ENCODE data around the gene GSC2. TPM values are rescaled to one million over a fixed set of nuclear protein-coding genes. Genes with fewer than 3 reads are reported as not detected.

Gene GSC2
- total and polyA plus RNA-seq, 9 of the 15 experiments (the other 6 are each of a cell fraction or from before 2014, with no cell fraction given): not detected

DNA sequence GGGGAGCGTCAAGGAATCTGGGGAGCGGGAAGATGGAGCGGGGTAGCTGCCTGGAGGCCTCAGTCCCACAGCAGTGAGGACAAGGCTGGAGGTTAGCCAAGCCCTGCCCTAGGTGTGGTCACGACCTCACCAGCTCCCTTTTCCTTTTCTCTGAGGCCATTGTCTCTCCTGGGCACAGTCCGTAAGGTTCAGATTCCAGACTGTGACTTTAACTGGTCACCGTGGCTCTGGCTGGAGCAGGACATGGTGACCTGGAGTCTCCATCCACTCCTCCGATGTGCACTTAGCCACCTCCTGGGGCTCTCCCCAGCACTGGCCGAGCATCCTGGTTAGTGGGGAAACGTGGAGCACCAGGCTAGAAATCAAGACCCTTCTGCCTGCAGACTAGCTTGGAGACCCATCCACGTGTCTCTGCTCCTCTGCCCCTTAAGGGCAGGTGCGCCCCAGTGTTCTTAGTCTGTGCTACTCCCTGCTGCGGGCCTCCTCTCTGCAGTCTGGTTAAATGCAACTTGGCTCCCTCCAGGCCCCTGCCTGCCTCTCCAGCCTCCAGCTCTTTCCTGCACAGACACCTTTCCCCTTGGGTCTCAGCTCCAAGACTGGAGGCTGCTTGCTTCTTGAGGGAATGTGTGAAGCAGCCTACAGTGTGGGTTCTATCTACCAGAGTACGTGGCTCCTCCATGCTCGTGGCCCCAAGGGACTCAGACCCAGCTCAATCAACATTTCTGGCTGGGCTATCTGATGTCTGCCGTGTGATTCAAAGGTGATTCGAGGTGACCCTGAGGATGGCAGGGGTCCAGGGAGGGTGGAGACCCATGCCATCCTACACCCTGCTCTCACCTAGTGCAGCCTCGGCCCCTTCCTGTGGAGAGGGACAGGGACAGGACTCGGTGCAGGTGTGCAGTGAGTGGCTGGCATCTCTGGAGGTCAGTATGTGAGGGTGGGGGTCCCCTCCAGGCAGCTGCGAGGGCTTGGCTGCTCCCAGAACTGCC lies 23.2 kb upstream of the GSC2 start (continued):
- TF ChIP-seq, protein P1, sequence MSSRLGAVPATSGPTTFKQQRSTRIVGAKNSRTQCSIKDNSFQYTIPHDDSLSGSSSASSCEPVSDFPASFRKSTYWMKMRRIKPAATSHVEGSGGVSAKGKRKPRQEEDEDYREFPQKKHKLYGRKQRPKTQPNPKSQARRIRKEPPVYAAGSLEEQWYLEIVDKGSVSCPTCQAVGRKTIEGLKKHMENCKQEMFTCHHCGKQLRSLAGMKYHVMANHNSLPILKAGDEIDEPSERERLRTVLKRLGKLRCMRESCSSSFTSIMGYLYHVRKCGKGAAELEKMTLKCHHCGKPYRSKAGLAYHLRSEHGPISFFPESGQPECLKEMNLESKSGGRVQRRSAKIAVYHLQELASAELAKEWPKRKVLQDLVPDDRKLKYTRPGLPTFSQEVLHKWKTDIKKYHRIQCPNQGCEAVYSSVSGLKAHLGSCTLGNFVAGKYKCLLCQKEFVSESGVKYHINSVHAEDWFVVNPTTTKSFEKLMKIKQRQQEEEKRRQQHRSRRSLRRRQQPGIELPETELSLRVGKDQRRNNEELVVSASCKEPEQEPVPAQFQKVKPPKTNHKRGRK (tag; IDR thresholded peaks at IDR 0.05): no peak
- TF ChIP-seq RBBP5 (IDR thresholded peaks at IDR 0.05; ENCODE audit: borderline replicate concordance, insufficient read depth, low read length, poor library complexity, severe bottlenecking): peak; percentile 59
- TF ChIP-seq, protein P2, sequence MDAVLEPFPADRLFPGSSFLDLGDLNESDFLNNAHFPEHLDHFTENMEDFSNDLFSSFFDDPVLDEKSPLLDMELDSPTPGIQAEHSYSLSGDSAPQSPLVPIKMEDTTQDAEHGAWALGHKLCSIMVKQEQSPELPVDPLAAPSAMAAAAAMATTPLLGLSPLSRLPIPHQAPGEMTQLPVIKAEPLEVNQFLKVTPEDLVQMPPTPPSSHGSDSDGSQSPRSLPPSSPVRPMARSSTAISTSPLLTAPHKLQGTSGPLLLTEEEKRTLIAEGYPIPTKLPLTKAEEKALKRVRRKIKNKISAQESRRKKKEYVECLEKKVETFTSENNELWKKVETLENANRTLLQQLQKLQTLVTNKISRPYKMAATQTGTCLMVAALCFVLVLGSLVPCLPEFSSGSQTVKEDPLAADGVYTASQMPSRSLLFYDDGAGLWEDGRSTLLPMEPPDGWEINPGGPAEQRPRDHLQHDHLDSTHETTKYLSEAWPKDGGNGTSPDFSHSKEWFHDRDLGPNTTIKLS (IDR thresholded peaks at IDR 0.05; ENCODE audit: borderline replicate concordance, low read depth): no peak
- TF ChIP-seq CREM (IDR thresholded peaks at IDR 0.05; ENCODE audit: low read depth): no peak
- peak; percentile 28; the same call in 1 of the 2 replicates for TF ChIP-seq NR2F6 (CRISPR knock-in tag; IDR thresholded peaks at IDR 0.05)
- no peak for TF ChIP-seq MECOM (CRISPR knock-in tag; IDR thresholded peaks at IDR 0.05)
- TF ChIP-seq SNRNP70 (optimal IDR thresholded peaks at IDR 0.05; ENCODE audit: low read depth, low read length): no peak
- no peak for TF ChIP-seq PHF8 (IDR thresholded peaks at IDR 0.05; ENCODE audit: borderline replicate concordance, low read length)
- no peak for TF ChIP-seq ZNF121 (CRISPR knock-in tag; conservative IDR thresholded peaks at IDR 0.05)
- TF ChIP-seq, protein P3, sequence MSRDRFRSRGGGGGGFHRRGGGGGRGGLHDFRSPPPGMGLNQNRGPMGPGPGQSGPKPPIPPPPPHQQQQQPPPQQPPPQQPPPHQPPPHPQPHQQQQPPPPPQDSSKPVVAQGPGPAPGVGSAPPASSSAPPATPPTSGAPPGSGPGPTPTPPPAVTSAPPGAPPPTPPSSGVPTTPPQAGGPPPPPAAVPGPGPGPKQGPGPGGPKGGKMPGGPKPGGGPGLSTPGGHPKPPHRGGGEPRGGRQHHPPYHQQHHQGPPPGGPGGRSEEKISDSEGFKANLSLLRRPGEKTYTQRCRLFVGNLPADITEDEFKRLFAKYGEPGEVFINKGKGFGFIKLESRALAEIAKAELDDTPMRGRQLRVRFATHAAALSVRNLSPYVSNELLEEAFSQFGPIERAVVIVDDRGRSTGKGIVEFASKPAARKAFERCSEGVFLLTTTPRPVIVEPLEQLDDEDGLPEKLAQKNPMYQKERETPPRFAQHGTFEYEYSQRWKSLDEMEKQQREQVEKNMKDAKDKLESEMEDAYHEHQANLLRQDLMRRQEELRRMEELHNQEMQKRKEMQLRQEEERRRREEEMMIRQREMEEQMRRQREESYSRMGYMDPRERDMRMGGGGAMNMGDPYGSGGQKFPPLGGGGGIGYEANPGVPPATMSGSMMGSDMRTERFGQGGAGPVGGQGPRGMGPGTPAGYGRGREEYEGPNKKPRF (IDR thresholded peaks at IDR 0.05; ENCODE audit: low read depth, low read length): no peak
- TF ChIP-seq, protein P4, sequence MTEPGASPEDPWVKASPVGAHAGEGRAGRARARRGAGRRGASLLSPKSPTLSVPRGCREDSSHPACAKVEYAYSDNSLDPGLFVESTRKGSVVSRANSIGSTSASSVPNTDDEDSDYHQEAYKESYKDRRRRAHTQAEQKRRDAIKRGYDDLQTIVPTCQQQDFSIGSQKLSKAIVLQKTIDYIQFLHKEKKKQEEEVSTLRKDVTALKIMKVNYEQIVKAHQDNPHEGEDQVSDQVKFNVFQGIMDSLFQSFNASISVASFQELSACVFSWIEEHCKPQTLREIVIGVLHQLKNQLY (CRISPR knock-in tag; conservative IDR thresholded peaks at IDR 0.05): 0 out of 4 replicates have a peak, but pooled peaks of 1 of the 2 experiments have one; percentile 38
- TF ChIP-seq, protein P5, sequence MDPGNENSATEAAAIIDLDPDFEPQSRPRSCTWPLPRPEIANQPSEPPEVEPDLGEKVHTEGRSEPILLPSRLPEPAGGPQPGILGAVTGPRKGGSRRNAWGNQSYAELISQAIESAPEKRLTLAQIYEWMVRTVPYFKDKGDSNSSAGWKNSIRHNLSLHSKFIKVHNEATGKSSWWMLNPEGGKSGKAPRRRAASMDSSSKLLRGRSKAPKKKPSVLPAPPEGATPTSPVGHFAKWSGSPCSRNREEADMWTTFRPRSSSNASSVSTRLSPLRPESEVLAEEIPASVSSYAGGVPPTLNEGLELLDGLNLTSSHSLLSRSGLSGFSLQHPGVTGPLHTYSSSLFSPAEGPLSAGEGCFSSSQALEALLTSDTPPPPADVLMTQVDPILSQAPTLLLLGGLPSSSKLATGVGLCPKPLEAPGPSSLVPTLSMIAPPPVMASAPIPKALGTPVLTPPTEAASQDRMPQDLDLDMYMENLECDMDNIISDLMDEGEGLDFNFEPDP (CRISPR knock-in tag; IDR thresholded peaks at IDR 0.05): peak; percentile 69; the same call in 1 of the 2 replicates
- TF ChIP-seq MYC (IDR thresholded peaks at IDR 0.05; ENCODE audit: low read depth, low read length): no peak
- peak; percentile 7; the same call in 1 of the 2 replicates for TF ChIP-seq MYC (CRISPR knock-in tag; IDR thresholded peaks at IDR 0.05; ENCODE audit: borderline replicate concordance, low read depth)
- TF ChIP-seq RBM25 (IDR thresholded peaks at IDR 0.05; ENCODE audit: low read depth, low read length, severe bottlenecking): no peak
- no peak for TF ChIP-seq ZNF589 (CRISPR knock-in tag; IDR thresholded peaks at IDR 0.05; ENCODE audit: low read depth)
- TF ChIP-seq NCOR1 (IDR thresholded peaks at IDR 0.05): no peak
- no peak for TF ChIP-seq SMARCB1 (IDR thresholded peaks at IDR 0.05; ENCODE audit: insufficient read length, low read depth)
- no peak for TF ChIP-seq NELFE (IDR thresholded peaks at IDR 0.05; ENCODE audit: insufficient read depth, insufficient read length)

Measured in K562 (cell line).